Hematopoietic multipotent progenitor cell treated with erythropoietin and hydrocortisone succinate and interleukin-3 and kit ligand, for 17 days (in vitro differentiated cells): ENCODE measurements around the gene POLR2A.

Source experiments
- DNase-seq: peaks from one replicate; pipeline ENCODE4 v3.0.0-alpha.2; 2015; ENCODE audit warnings: low spot score

POLR2A gene

GRCh38 chr17:7503521-7503920 lies 19.4 kb downstream of the POLR2A start:
- DNase-seq, result no peak

- no peak for DNase-seq
Observed at GRCh38 chr17:7508145-7508544, 24.0 kb downstream of the POLR2A start.

DNA sequence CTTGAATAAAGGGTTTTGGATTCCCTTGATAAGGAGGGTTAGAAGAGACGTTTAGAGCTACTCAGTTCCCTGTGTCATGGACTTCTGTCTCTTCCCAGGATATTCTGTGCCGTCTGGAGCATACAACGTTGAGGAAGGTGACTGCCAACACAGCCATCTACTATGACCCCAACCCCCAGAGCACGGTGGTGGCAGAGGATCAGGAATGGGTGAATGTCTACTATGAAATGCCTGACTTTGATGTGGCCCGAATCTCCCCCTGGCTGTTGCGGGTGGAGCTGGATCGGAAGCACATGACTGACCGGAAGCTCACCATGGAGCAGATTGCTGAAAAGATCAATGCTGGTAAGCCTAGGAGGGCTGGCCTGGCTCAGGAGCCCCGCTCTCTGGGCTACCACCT lies 24.7 kb downstream of the POLR2A start:
- DNase-seq, result no peak

- no peak for DNase-seq
Observed at GRCh38 chr17:7509937-7510336, 25.8 kb downstream of the POLR2A start.

- no peak for DNase-seq
Observed at GRCh38 chr17:7511108-7511507, 26.9 kb downstream of the POLR2A start.

GRCh38 chr17:7512105-7512504 lies 27.9 kb downstream of the POLR2A start:
- DNase-seq, result no peak

- no peak for DNase-seq
Observed at GRCh38 chr17:7512824-7513540, 28.8 kb downstream of the POLR2A start.

- no peak for DNase-seq
Observed at GRCh38 chr17:7513850-7514419, 29.8 kb downstream of the POLR2A start.

DNA sequence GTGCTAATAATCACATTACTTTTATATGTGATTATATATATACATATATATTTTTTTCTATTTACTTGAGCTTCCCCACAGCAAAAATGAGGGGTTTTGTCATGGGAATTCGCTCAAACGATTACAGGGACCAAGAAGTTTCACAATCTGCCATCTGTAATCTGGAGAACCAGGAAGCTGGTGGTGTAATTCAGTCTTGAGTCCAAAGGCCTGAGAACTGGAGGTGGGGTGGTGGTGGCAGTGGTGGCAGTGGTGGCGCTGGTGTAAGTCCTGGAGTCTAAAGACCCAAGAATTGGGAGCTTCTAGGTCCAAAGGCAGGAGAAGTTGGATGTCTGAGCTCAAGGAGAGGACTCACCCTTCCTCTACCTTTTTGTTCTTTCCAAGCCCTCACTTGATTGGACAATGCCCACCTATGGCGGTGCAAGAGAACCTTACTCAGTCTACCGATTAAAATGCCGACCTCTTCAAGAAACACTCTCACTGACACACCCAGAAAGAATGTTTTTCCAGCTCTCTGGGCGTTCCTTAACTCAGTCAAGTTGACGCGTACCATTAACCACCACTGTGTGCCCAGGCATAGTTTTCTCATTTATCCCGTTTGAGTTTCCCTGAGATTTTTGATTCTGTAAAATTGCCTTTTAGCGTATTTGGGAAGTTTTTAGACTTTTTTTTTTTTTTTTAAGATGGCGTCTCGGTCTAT lies 31.9 kb downstream of the POLR2A start:
- no peak for DNase-seq

- peak; percentile 56 for DNase-seq
Observed at GRCh38 chr17:7523033-7523432, 38.9 kb downstream of the POLR2A start.

- no peak for DNase-seq
Observed at GRCh38 chr17:7528842-7529241, 44.7 kb downstream of the POLR2A start.

DNA sequence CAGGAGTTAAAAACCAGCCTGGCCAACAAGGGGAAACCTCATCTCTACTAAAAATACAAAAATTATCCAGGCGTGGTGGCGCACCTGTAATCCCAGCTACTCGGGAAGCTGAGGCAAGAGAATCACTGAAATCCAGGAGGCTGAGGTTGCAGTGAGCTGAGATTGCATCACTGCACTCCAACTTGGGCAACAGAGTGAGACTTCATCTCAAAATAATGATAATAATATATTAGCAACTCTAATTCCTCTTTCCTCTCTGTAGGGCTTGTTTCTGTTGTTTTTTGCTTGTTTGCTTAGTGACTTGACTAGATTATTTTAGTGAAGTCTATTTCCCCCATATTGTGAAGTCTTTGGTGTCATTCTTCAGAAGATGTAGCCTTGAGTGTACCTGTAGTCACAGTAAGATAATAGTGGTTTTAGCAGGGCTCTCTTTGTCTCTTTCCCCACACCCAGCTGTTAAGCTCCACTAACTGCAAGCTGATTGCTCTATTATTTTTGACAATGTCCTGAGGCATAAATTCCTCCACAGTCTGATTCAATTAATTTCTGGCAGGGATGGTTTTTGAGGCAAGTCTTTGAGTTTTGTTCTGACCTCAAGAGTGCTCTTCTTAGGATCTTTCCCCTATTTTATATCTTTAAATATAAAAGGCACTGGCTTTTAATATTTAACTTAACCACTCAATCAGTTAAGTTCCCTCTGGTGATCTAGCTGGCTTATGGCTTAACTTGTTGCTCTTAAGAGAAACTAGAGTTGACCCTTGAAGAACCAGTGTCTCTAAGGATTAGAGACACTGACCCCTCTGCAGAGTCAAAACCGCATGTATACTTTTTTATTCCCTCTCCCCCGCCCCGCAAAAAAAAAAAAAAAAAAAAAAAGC lies 46.1 kb downstream of the POLR2A start:
- no peak for DNase-seq

DNA sequence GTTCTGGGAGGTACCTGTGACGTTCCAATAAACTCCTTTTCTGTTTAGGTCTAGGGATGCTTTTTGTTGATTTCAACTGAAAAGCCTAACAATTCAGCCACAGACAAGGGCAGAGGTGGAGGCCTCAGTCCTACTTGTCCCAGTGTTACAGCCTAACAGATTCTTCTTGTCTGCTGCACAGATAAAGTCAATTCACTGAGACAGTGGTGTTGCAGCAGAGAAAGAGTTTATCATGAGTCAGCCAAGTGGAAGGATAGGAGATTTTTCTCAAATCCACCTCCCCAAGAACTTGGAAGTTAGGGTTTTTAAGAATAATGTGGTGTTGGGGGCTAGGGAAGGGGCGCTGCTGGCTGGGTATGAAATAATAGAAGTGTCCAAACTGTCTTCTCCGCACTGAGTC lies 53.9 kb downstream of the POLR2A start:
- DNase-seq, result no peak

GRCh38 chr17:7538891-7539545 lies 54.9 kb downstream of the POLR2A start:
- no peak for DNase-seq

GRCh38 chr17:7541074-7541621 lies 57.0 kb downstream of the POLR2A start:
- DNase-seq, result no peak

DNA sequence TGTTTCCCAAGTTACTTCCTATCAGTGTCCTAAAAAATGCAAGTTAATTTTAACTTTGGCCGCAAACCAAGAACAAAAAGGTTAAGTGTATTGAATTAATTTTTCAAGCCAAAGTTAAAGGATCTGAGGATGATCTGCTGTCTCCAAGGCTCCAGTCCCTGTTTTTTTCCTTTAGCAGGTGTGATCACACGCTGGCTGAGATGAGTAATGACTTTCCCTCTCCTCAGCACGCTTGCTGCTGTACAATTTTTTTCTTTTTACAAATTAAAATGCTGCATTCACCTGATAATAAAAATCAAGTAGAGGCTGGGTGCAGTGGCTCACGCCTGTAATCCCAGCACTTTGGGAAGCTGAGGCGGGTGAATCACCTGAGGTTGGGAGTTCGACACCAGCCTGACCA lies 60.7 kb downstream of the POLR2A start:
- no peak for DNase-seq

GRCh38 chr17:7548585-7549400 lies 64.6 kb downstream of the POLR2A start, which contains the start of gene TNFSF12:
TNFSF12 (plus strand) TSS chr17:7549058; CDS start chr17:7549154, 96 bp downstream.
- no peak for DNase-seq
